ENCODE measurements around the gene FAM184B.

FAM184B gene

DNA sequence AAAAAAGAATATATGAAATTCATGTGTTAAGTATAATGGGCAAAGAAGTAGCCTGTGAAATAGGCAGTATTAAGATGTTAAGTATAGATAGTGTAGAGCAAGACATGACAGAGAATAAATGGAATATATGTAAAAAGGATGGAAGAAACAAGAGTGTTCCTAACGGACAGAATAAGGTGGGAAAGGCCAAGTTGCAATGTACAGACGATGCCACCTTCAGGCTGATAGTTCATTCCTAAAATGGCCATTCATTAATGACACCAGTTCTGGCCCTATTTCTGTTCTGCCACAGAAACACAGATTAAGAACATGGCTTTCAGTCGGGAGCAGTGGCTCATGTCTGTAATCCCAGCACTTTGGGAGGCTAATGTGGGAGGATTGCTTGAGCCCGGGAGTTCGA is 4.4 kb upstream of the FAM184B start:
- Histone ChIP-seq H3K36me3 (no peaks in the 10 kb centered on the region), H3K4me3 (ENCODE audit: low read depth, low read length) (no peak overlapping the region), H3K4me1 (no peaks in the 10 kb centered on the region), H3K27me3 (peaks cover 10% of the 10 kb centered on the region), H3K9me3 (0 out of 2 replicates have a peak, but pooled peaks cover 3% of the 10 kb centered on the region)
- DNase-seq: no peak
- TF ChIP-seq, protein P1, sequence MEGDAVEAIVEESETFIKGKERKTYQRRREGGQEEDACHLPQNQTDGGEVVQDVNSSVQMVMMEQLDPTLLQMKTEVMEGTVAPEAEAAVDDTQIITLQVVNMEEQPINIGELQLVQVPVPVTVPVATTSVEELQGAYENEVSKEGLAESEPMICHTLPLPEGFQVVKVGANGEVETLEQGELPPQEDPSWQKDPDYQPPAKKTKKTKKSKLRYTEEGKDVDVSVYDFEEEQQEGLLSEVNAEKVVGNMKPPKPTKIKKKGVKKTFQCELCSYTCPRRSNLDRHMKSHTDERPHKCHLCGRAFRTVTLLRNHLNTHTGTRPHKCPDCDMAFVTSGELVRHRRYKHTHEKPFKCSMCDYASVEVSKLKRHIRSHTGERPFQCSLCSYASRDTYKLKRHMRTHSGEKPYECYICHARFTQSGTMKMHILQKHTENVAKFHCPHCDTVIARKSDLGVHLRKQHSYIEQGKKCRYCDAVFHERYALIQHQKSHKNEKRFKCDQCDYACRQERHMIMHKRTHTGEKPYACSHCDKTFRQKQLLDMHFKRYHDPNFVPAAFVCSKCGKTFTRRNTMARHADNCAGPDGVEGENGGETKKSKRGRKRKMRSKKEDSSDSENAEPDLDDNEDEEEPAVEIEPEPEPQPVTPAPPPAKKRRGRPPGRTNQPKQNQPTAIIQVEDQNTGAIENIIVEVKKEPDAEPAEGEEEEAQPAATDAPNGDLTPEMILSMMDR (IDR thresholded peaks at IDR 0.05; ENCODE audit: low read depth, low read length): peak; percentile 40

DNA sequence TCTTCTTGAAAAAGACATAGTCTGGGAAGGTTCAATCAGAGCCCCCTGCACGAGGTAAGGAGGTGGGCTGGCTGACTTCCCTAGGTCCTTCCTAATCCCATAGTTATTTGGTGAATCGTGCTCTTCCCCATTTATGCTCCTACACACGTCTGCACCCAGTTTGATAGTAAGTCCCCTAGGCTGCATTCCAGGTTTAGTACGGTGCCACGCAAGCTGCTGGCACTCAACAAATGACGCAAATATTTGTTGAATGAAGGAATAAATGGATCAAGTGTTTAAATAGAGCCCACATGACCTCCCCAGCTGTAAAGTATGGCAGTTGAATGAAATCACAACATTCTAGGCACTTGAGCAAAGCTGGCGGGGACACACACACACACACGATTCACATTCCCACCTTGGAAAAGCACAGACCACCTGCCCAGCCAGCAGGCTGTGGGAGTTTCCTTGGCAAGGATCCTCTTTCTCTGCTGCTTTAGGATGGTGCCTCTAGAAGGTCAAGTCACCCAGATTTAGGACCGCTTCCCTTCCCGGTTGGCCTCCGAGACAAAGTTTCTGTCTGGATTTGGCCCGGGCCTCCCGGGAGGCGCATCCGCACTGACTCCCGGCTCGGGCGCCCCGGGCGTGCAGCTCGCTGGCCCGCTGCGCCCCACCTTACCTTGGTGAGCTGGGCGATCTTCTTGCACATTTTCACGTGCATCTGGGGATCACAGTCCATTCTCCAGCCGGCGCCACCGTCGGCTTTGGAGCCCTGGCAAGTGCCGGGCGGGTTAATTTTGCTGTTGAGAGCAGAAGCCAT is 721 bp downstream of the FAM184B start:
- TF ChIP-seq, protein P1 (IDR thresholded peaks at IDR 0.05; ENCODE audit: low read depth, low read length): no peak
- Histone ChIP-seq H3K36me3 (no peaks in the 10 kb centered on the region), H3K27me3 (peaks cover 16% of the 10 kb centered on the region), H3K9me3 (0 out of 2 replicates have a peak, but pooled peaks cover 3% of the 10 kb centered on the region), H3K4me3 (ENCODE audit: low read depth, low read length) (peak overlapping the region; percentile 24), H3K4me1 (no peaks in the 10 kb centered on the region)
- DNase-seq: no peak

DNA sequence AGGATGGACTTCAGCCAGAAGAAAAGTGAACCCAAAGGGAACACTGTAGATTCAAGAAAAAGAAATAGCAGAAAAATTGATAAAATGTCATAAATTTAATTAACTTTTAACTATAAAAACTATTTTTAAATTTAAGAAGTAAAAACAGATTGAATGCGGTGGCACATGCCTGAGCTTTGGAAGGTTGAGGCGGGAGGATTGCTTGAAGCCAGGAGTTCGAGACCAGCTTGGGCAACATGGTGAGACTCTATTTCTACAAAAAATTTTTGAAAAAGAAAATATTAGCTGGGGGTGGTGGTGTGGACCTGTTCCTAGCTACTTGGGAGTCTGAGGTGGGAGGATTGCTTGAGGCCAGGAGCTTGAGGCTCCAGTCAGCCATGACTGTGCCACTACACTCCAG is 3.0 kb downstream of the FAM184B start:
- Histone ChIP-seq H3K27me3 (peaks cover 16% of the 10 kb centered on the region), H3K36me3 (no peaks in the 10 kb centered on the region), H3K9me3 (0 out of 2 replicates have a peak, but pooled peaks cover 3% of the 10 kb centered on the region), H3K4me3 (ENCODE audit: low read depth, low read length) (no peak overlapping the region), H3K4me1 (no peaks in the 10 kb centered on the region)
- DNase-seq: no peak
- TF ChIP-seq, protein P1 (IDR thresholded peaks at IDR 0.05; ENCODE audit: low read depth, low read length): no peak

DNA sequence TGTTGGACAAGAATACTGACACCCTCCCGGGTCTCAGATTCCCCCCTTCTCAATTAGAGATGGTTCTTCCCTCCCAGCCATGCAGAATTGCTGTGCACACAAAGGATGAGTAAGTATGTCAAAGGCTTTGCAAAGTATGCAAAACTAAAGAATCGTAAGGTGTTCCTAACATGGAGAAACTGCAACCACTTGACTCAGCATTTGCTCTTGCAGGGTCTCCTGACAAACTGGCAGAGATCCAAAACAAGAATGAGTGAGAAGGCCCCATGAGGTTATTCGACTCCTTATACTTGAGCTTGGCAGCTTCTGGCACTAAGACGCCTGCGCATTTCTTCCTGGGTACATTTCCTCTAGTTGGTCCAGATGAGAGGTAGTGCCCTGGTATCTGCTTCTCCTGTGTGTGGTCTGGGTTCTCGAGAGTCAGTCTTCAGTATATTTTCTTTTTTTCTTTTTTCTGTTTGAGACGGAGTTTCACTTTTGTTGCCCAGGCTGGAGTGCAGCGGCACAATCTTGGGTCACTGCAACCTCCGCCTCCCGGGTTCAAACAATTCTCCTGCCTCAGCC is 8.2 kb downstream of the FAM184B start:
- no peak for DNase-seq
- TF ChIP-seq, protein P1 (IDR thresholded peaks at IDR 0.05; ENCODE audit: low read depth, low read length): no peak
- Histone ChIP-seq H3K27me3 (no peaks in the 10 kb centered on the region), H3K4me3 (ENCODE audit: low read depth, low read length) (no peak overlapping the region), H3K9me3 (no peaks in the 10 kb centered on the region), H3K4me1 (no peaks in the 10 kb centered on the region; the same call in 1 of the 2 replicates), H3K36me3 (no peaks in the 10 kb centered on the region)

DNA sequence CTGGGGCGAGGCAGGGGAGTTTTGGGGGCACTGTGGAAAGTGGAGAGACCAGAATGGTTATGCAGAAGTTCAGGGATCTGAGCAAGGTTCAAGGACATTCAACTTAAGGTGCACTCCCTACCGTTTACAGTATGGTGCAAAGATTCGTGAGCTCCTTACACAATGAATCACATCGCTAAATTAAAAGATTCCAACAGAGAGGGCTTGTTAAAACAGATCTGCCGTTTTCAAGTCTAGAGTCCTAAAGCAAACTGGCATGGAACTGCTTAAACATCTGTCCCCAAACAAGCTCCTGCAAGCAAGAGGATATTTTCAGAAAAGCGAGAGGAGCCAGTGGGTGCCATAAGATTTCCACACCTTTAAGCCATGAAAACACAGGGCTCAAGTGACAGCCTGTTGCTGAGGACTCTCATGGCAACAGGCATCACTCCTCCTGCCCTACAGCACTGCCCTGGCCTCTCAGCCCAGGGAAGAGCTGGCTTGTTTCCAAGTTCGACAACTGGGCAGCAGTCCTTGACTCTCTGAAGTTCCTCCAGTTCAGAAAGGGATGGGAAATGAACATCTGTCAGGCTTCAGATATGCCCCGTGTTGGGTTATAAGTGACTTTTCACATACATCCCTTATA is 10.0 kb downstream of the FAM184B start:
- Histone ChIP-seq H3K4me1 (no peaks in the 10 kb centered on the region; the same call in 1 of the 2 replicates), H3K27me3 (no peaks in the 10 kb centered on the region), H3K36me3 (no peaks in the 10 kb centered on the region), H3K4me3 (ENCODE audit: low read depth, low read length) (no peak overlapping the region), H3K9me3 (no peaks in the 10 kb centered on the region; the same call in 1 of the 2 replicates)
- peak; percentile 23 for DNase-seq
- TF ChIP-seq, protein P1 (IDR thresholded peaks at IDR 0.05; ENCODE audit: low read depth, low read length): no peak

Measured in BE2C (cell line).